OCI-LY1 (cell line): ENCODE results near the gene TP73.

Experiments
- H2AFZ ChIP-seq: fragments of 200-600 bp; sonication (generic), shearing (Covaris generic); 2 replicates; pipeline ENCODE4 v1.6.0; 2014; ENCODE audit warnings: antibody characterized with exemption, mild to moderate bottlenecking, low read length
- H3F3A ChIP-seq: fragments of 200-600 bp; sonication (generic), shearing (Covaris generic); 2 replicates; pipeline ENCODE4 v1.6.0; 2014; ENCODE audit warnings: mild to moderate bottlenecking, antibody characterized with exemption, low read length, moderate library complexity; ENCODE audit not compliant: insufficient read depth
- H3K27ac ChIP-seq: fragments of 200-600 bp; sonication (generic); 2 replicates; pipeline ENCODE4 v1.5.1; 2014; ENCODE audit warnings: low read length, mixed run types, mild to moderate bottlenecking, low read depth; ENCODE audit not compliant: poor library complexity, severe bottlenecking
- H3K27me3 ChIP-seq: fragments of 200-600 bp; sonication (generic); 2 replicates; pipeline ENCODE4 v1.6.0; 2014; ENCODE audit warnings: antibody characterized with exemption, mild to moderate bottlenecking, low read length, moderate library complexity; ENCODE audit not compliant: insufficient read depth
- H3K36me3 ChIP-seq: fragments of 200-600 bp; sonication (generic); 2 replicates; pipeline ENCODE4 v1.6.1; 2014; ENCODE audit warnings: mild to moderate bottlenecking, antibody characterized with exemption, low read length, moderate library complexity, mixed read lengths; ENCODE audit not compliant: insufficient read depth
- H3K4me1 ChIP-seq: fragments of 200-600 bp; sonication (generic); 2 replicates; pipeline ENCODE4 v1.5.1; 2014; ENCODE audit warnings: mild to moderate bottlenecking, low read length, moderate library complexity; ENCODE audit not compliant: insufficient read depth, severe bottlenecking
- H3K4me2 ChIP-seq: fragments of 200-600 bp; sonication (generic), shearing (Covaris generic); 2 replicates; pipeline ENCODE4 v1.6.1; 2014; ENCODE audit warnings: low read length
- H3K4me3 ChIP-seq: fragments of 200-600 bp; sonication (generic); 2 replicates; pipeline ENCODE4 v1.5.1; 2014; ENCODE audit warnings: low read length, low read depth, mild to moderate bottlenecking, mixed read lengths; ENCODE audit not compliant: poor library complexity, severe bottlenecking
- H3K79me2 ChIP-seq: fragments of 200-600 bp; shearing (Covaris generic); 2 replicates; pipeline ENCODE4 v1.6.1; 2016; ENCODE audit warnings: mixed run types, low read length, mixed read lengths; ENCODE audit not compliant: insufficient read depth
- H3K9ac ChIP-seq: fragments of 200-600 bp; sonication (generic), shearing (Covaris generic); 2 replicates; pipeline ENCODE4 v1.6.1; 2014; ENCODE audit warnings: mild to moderate bottlenecking, low read length, mixed read lengths
- H3K9me2 ChIP-seq: fragments of 200-600 bp; sonication (generic), shearing (Covaris generic); 2 replicates; pipeline ENCODE4 v1.6.1; 2014; ENCODE audit warnings: low read depth, mild to moderate bottlenecking, low read length, mixed read lengths
- H3K9me3 ChIP-seq: fragments of 200-600 bp; shearing (Covaris generic); 2 replicates; pipeline ENCODE4 v1.6.1; 2014; ENCODE audit warnings: low read length, mixed read lengths
- H4K20me1 ChIP-seq: fragments of 200-600 bp; sonication (generic), shearing (Covaris generic); 2 replicates; pipeline ENCODE4 v1.6.0; 2016; ENCODE audit warnings: mild to moderate bottlenecking, low read length; ENCODE audit not compliant: insufficient read depth
- CTCF ChIP-seq: fragments of 200-600 bp; sonication (generic), shearing (Covaris generic); IDR thresholded peaks from 2 replicates; pipeline ENCODE4 v1.5.1; 2017; ENCODE audit warnings: mild to moderate bottlenecking, antibody characterized with exemption, low read length, moderate library complexity, mixed read lengths
- EZH2 ChIP-seq: fragments of 200-600 bp; sonication (generic), shearing (Covaris generic); IDR thresholded peaks from 2 replicates; pipeline ENCODE4 v1.8.0; 2017; ENCODE audit warnings: borderline replicate concordance, mixed run types, mild to moderate bottlenecking, antibody characterized with exemption, low read length, moderate library complexity, mixed read lengths

Gene TP73

GRCh38 chr1:3753656-3754454, 101.5 kb downstream of the TP73 start:
- Histone ChIP-seq H3K4me1 (no peaks in the 10 kb centered on the region), H3K9me3 (no peaks in the 10 kb centered on the region), H2AFZ (no peak overlapping the region), H3K4me3 (no peak overlapping the region), H3K79me2 (no peaks in the 10 kb centered on the region), H4K20me1 (no peaks in the 10 kb centered on the region), H3K27ac (no peak overlapping the region), H3K36me3 (no peaks in the 10 kb centered on the region), H3K9me2 (no peaks in the 10 kb centered on the region), H3K27me3 (peaks cover 3% of the 10 kb centered on the region; the same call in 1 of the 2 replicates), H3K4me2 (no peak overlapping the region), H3K9ac (no peak overlapping the region), H3F3A (no peaks in the 10 kb centered on the region)
- TF ChIP-seq CTCF: no peak

DNA sequence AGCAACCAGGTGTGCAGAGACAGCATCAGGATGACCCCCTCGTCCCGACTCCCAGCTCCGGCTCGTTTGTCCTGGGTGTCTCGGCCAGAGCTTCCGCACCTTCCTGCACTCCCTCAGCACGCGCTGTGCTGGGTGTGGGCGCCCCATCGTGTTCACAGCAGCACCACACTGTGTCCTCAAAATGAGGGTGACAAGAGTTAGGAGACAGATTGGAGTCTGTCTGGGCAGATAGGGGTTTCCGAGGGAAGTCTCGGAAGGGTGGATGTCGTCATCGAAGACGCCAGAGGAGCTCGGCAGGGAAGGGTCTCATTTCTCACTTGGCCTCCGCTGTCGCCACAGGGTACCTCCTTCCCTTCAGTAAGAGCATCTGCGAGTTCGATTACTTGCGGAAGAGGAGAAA, 104.1 kb downstream of the TP73 start:
- no peaks in the 10 kb centered on the region for H3K79me2 ChIP-seq
- peaks cover 7% of the 10 kb centered on the region for H3K9me3 ChIP-seq
- peaks cover 24% of the 10 kb centered on the region; the same call in 1 of the 2 replicates for H3K27me3 ChIP-seq
- no peaks in the 10 kb centered on the region for H3K9me2 ChIP-seq
- H3K27ac ChIP-seq: no peak overlapping the region
- H3F3A ChIP-seq: no peaks in the 10 kb centered on the region
- TF ChIP-seq CTCF: no peak
- TF ChIP-seq EZH2: no peak
- no peaks in the 10 kb centered on the region for H4K20me1 ChIP-seq
- H3K4me2 ChIP-seq: no peak overlapping the region
- no peak overlapping the region for H2AFZ ChIP-seq
- no peak overlapping the region for H3K4me3 ChIP-seq
- H3K9ac ChIP-seq: no peak overlapping the region
- H3K36me3 ChIP-seq: no peaks in the 10 kb centered on the region; the same call in 1 of the 2 replicates
- no peaks in the 10 kb centered on the region for H3K4me1 ChIP-seq

DNA sequence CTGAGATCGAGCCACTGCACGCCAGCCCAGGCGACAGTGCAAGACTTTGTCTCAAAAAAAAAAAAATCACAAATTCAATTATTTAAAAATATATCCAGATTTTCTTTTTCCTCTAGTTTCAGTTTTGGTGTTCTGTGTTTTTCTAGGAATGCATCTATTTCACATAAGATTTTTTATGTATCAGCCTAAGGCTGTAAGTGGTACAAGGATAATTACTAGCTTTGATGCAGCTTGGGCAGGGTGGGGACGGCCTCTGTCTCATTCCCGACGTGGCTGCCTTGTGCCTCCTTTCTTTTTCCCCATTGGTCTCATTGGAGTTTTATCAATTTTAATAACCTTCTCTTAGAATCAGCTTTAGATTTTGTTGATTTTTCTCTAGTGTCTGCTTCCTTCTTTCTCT, 106.8 kb downstream of the TP73 start:
- no peak for TF ChIP-seq CTCF
- no peak for TF ChIP-seq EZH2
- Histone ChIP-seq H2AFZ (no peak overlapping the region), H3K4me3 (no peak overlapping the region), H4K20me1 (no peaks in the 10 kb centered on the region), H3K27me3 (peaks cover 30% of the 10 kb centered on the region; the same call in 1 of the 2 replicates), H3K9me3 (peaks cover 7% of the 10 kb centered on the region), H3K4me1 (no peaks in the 10 kb centered on the region), H3K79me2 (no peaks in the 10 kb centered on the region), H3K36me3 (no peaks in the 10 kb centered on the region; the same call in 1 of the 2 replicates), H3F3A (no peaks in the 10 kb centered on the region), H3K4me2 (no peak overlapping the region), H3K9me2 (no peaks in the 10 kb centered on the region), H3K27ac (no peak overlapping the region), H3K9ac (no peak overlapping the region)
